ENCODE measurements around the gene TMEM63B. TPM values are rescaled to one million over a fixed set of nuclear protein-coding genes. Genes with fewer than 3 reads are reported as not detected.
"Not testable (repeated sequence)": the region's sequence is repeated elsewhere in the genome, so short reads cannot be mapped to it uniquely, and the experiment has no call there.

The TMEM63B gene
- total RNA-seq, 2 experiments from 2014 or later, result 11.4 to 12.8 TPM

DNA sequence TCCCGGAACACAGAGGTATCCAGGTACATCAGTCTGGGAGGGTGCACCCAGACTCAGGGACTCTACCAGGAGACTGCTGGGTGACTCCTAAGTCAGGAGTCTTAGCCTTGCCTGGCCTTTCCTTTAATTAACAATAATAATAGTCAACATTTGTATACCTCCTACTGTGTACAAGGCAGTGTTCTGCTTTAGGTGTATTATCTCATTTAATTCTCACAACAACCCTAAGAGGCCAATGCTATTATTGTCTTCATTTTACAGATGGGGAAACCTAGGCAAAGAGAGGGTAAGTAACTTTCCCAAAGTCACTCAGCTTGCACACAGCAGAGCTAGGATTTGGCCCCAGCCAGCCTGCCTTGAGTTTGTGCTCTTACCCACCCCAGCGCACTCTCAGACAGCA is 39.7 kb upstream of the TMEM63B start:
- Histone ChIP-seq H3K9me3 (ENCODE audit: control insufficient read depth in 1 of 2, insufficient read depth in 1 of 2, low read length in 2 of 2) (no peaks in the 10 kb centered on the region), H3K36me3 (ENCODE audit: insufficient read depth, low read length) (no peaks in the 10 kb centered on the region), H3K27ac (ENCODE audit: low read depth in 1 of 2, low read length in 2 of 2) (no peak overlapping the region), H3K27me3 (ENCODE audit: control insufficient read depth in 1 of 2, insufficient read depth in 2 of 2, low read length in 2 of 2) (no peaks in the 10 kb centered on the region), H3K4me1 (ENCODE audit: insufficient read depth, low read length) (no peaks in the 10 kb centered on the region), H3K4me3 (ENCODE audit: low read length) (no peak overlapping the region)
- no peak for TF ChIP-seq CTCF (IDR thresholded peaks at IDR 0.05)
- no peak for ATAC-seq (ENCODE audit: poor library complexity)
- no peak overlapping the region for H3K4me3 Mint-ChIP-seq
- H3K36me3 Mint-ChIP-seq (ENCODE audit: low read depth), result no peaks in the 10 kb centered on the region
- DNase-seq, result no peak
- no peaks in the 10 kb centered on the region for H3K27me3 Mint-ChIP-seq
- H3K4me1 Mint-ChIP-seq (ENCODE audit: low read depth), result no peaks in the 10 kb centered on the region
- ChIA-PET POLR2A (no interaction called here), CTCF (no interaction called here)
- no peaks in the 10 kb centered on the region for H3K9me3 Mint-ChIP-seq
- intact Hi-C loops (cut with DNase I, micrococcal nuclease), result no loop called here
- H3K27ac Mint-ChIP-seq, result no peak overlapping the region

DNA sequence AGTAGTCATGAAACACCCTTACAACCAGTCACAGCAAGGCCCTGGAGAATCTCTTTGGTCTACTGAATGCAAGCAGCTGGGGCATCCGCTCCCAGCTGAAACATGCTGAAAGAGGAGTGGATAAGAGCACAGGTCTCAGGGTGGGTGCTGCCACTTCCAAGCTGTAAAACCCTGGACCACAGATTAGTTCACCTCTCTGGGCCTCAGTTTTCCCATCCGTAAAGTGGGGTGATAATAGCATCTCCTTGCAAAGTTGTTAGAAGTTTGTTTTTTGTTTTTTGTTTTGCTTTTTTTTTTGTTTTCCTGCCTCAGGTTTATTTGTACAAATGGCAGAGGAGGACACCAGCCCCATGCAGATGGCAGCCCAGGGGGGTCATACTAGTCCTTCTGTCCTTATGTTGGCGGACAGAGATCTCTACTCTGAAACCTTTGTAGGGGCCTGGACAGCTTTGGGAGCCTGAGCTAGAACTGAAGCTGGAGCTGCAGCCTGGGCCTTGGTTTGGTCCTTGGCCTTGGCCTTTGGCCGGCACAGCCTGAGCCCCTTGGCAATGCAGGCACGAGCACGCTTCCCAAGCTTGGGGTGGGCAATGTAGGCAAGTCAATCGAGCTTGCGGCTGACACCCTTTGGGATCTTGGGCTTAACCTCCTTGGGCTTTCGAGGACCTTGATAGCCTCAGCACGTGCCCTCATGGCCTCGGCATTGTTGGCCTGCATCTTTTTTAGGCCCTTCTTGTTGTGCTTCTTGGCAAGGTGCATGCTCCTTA is 38.3 kb upstream of the TMEM63B start:
- no peak for TF ChIP-seq CTCF (IDR thresholded peaks at IDR 0.05)
- Mint-ChIP-seq H3K27me3 (no peaks in the 10 kb centered on the region), H3K36me3 (ENCODE audit: low read depth) (no peaks in the 10 kb centered on the region), H3K9me3 (no peaks in the 10 kb centered on the region), H3K4me3 (no peak overlapping the region), H3K27ac (no peak overlapping the region), H3K4me1 (ENCODE audit: low read depth) (no peaks in the 10 kb centered on the region)
- no peaks in the 10 kb centered on the region for H3K9me3 ChIP-seq (ENCODE audit: control insufficient read depth in 1 of 2, insufficient read depth in 1 of 2, low read length in 2 of 2)
- CTCF ChIA-PET, result no interaction called here
- DNase-seq (no peak), ATAC-seq (ENCODE audit: poor library complexity) (no peak)
- H3K27me3 ChIP-seq (ENCODE audit: control insufficient read depth in 1 of 2, insufficient read depth in 2 of 2, low read length in 2 of 2), result no peaks in the 10 kb centered on the region
- H3K4me3 ChIP-seq (ENCODE audit: low read length), result no peak overlapping the region
- intact Hi-C loops (cut with DNase I, micrococcal nuclease), result no loop called here
- H3K36me3 ChIP-seq (ENCODE audit: insufficient read depth, low read length), result peaks cover 4% of the 10 kb centered on the region
- no peaks in the 10 kb centered on the region for H3K4me1 ChIP-seq (ENCODE audit: insufficient read depth, low read length)
- H3K27ac ChIP-seq (ENCODE audit: low read depth in 1 of 2, low read length in 2 of 2), result no peak overlapping the region
- POLR2A ChIA-PET, result no interaction called here

DNA sequence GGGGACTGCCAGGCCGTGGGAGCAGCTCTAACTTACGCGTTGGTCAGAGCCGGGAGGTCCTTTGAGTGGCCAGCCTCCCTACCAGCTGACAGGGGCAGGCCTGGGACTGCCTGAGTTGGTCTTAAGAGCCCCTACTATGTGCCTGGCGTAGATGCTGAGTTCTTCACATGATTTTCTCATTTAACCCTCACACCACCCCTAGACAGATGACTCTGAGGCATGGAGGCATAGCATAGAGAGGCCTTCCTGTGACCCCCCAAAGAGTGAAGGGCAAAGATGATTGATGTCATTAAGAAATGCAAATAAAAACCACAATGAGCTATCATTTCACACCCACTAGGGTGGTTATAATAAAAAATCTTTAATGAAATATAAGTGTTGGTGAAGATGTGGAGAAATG is 36.9 kb upstream of the TMEM63B start:
- Mint-ChIP-seq H3K36me3 (ENCODE audit: low read depth) (no peaks in the 10 kb centered on the region), H3K4me1 (ENCODE audit: low read depth) (no peaks in the 10 kb centered on the region), H3K9me3 (no peaks in the 10 kb centered on the region), H3K27me3 (no peaks in the 10 kb centered on the region), H3K27ac (no peak overlapping the region), H3K4me3 (no peak overlapping the region)
- Histone ChIP-seq H3K27me3 (ENCODE audit: control insufficient read depth in 1 of 2, insufficient read depth in 2 of 2, low read length in 2 of 2) (no peaks in the 10 kb centered on the region), H3K36me3 (ENCODE audit: insufficient read depth, low read length) (peaks cover 4% of the 10 kb centered on the region), H3K27ac (ENCODE audit: low read depth in 1 of 2, low read length in 2 of 2) (no peak overlapping the region), H3K9me3 (ENCODE audit: control insufficient read depth in 1 of 2, insufficient read depth in 1 of 2, low read length in 2 of 2) (no peaks in the 10 kb centered on the region), H3K4me3 (ENCODE audit: low read length) (no peak overlapping the region), H3K4me1 (ENCODE audit: insufficient read depth, low read length) (no peaks in the 10 kb centered on the region)
- POLR2A ChIA-PET, result no interaction called here
- TF ChIP-seq CTCF (IDR thresholded peaks at IDR 0.05), result no peak
- DNase-seq (no peak), ATAC-seq (ENCODE audit: poor library complexity) (no peak)
- intact Hi-C loops (cut with DNase I, micrococcal nuclease), result loop anchor here (10.0 kb wide), 2 partner anchors 174 to 364 kb away; partner anchors contain the start of gene NFKBIE (in 1 of the 2)
- CTCF ChIA-PET, result interaction anchor here (1.9 kb wide), 1 partner anchor 11 kb away, joined by 4 read pairs; no protein-coding TSS in a partner anchor

GRCh38 chr6:44091356-44091755 is 36.0 kb upstream of the TMEM63B start:
- not testable (repeated sequence) for H3K36me3 Mint-ChIP-seq (ENCODE audit: low read depth); H3K4me3 Mint-ChIP-seq; H3K9me3 ChIP-seq (ENCODE audit: control insufficient read depth in 1 of 2, insufficient read depth in 1 of 2, low read length in 2 of 2); H3K27me3 Mint-ChIP-seq; H3K27ac Mint-ChIP-seq; H3K4me1 ChIP-seq (ENCODE audit: insufficient read depth, low read length); H3K4me1 Mint-ChIP-seq (ENCODE audit: low read depth); ATAC-seq (ENCODE audit: poor library complexity); H3K27me3 ChIP-seq (ENCODE audit: control insufficient read depth in 1 of 2, insufficient read depth in 2 of 2, low read length in 2 of 2); H3K36me3 ChIP-seq (ENCODE audit: insufficient read depth, low read length); DNase-seq; H3K27ac ChIP-seq (ENCODE audit: low read depth in 1 of 2, low read length in 2 of 2); H3K9me3 Mint-ChIP-seq; H3K4me3 ChIP-seq (ENCODE audit: low read length)
- ChIA-PET CTCF (interaction anchor here (1.1 to 1.9 kb wide), 2 partner anchors 12 to 321 kb away, joined by 3 to 4 read pairs; partner anchors contain the start of gene VEGFA), POLR2A (interaction anchor here (0.7 kb wide), 1 partner anchor 235 kb away, joined by 4 read pairs; no protein-coding TSS in a partner anchor)
- intact Hi-C loops (cut with DNase I, micrococcal nuclease), result loop anchor here (10.0 kb wide), 2 partner anchors 173 to 363 kb away; partner anchors contain the start of gene NFKBIE (in 1 of the 2)
